CD4-positive, alpha-beta T cell treated with Interleukin-1 beta for 1 hour (primary cell): ENCODE measurements around the gene QPRT.
"Not testable (repeated sequence)": the region's sequence is repeated elsewhere in the genome, so short reads cannot be mapped to it uniquely, and the experiment has no call there.

Experiments
- DNase-seq, 2 donors: peaks; one replicate each; pipeline ENCODE4 v3.0.0-alpha.2; 2020 to 2022

The QPRT gene

DNA sequence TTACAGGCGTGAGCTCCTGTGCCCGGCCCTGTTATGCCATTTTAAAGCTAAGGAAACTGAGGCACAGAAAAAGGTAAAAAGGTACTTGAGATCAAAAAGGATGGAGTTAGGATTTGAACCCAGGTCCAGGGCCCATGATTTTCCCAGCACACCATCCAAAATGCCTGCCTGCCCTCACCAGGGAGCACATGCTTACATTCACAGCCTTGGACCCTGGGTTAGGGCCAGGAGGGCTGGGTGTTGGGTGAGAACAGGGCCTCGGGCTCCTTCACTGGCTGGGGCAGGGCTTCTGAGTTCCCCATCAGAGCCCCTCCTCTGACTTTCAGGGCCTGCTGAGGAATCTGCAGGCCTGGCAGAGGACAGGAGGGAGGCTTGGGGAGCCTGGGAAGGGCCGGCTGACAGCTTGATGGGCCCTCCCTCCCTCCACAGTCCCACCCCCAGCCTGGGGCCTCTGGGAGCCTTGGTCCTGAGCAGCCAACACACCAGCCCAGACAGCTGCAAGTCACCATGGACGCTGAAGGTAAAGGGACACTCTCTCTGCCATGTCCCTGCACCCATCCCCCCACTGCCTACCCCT, at the start of gene QPRT:
TSS of gene QPRT (plus strand) at position 490 of the 577 bp plus-strand sequence. CDS start at position 508, 18 bp downstream.
- DNase-seq: no peak

DNA sequence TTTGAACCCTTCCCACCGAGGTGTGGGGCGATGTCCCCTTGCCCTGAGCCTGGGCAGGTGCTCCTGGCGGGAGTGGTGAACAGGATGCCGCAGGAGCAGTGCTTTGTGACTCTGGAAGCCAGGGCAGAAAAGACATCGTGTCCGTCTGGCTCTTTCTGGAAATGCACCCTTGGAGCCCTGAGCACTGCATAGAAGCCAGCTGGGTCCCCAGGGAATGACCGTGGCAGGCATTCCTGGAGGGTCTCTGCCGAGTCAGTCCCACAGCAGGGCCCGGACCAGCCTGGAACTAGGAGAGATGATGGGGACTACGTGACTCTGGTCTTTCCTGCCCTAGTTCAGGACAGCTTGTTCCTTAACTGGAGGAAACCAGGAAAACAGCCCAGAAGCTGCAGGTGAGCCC, 49.7 kb upstream of the QPRT start:
- DNase-seq: not testable (repeated sequence)

DNA sequence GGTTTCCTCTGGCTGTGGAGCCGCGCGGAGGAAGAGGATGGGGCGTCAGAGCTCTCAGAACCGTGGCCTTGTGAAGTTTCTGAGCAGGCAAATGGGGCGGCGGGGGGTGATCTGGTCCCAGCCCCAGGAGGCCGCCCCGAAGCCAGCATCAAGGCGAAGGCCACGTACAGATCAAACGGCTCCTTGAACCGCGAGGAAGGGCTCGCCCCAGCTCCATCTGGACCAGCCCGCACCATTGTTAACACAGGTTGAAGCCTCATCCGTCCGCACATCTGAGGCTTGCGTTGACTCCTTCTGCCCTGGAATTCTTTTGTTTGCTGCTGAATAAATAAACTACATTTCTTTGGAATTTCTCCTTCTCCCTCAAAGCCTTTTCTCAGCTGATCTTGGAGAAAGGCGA, 47.3 kb upstream of the QPRT start:
- not testable (repeated sequence) for DNase-seq

DNA sequence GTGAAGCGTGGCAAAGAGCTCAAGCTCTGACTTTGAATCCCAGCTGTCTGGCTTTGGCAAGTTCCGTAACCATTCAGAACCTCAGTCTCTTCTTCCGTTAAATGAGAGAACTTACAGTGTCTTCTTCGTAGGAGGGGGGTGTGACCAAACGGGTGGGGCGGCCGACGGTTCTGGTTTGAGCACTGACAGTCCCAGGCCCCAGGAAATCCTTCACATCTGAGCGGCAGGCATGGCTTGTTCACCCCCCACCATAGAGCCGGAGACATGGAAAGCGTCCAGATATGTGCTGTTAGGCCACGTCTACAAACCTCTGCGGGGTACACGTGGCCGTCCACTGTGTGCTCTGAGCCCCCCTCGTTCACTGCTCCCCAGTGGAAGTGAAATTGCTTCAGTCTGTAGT, 43.1 kb upstream of the QPRT start:
- not testable (repeated sequence) for DNase-seq

DNA sequence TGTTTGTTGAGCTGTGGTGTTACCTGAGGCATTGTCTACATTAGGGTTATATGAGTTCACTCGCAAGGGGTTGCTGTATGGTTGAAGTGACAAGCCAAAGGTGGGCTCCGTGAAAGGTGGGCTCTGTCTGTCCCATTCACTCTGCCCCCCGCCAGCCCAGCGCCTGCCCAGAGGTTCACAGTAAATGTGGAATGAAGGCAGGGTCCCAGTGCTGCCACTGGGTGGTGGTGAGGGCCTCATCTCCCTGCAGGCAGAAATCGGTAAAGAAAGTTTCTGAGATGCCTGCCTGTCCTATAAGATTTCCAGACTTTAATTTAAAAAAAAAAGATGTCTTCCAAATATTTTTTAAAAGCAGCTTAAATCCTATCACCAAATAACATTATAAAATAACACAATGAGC, 42.6 kb upstream of the QPRT start:
- DNase-seq: not testable (repeated sequence)

DNA sequence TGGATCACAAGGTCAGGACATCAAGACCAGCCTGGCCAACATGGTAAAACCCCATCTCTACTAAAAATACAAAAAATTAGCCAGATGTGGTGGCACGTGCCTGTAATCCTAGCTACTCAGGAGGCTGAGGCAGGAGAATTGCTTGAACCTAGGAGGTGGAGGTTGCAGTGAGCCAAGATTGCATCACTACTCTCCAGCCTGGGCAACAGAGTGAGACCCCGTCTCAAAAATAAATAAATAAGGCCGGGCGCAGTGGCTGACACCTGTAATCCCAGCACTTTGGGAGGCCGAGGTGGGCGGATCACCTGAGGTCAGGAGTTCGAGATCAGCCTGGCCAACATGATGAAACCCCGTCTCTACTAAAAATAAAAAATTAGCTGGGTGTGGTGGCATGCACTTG, 40.2 kb upstream of the QPRT start:
- DNase-seq: not testable (repeated sequence)

DNA sequence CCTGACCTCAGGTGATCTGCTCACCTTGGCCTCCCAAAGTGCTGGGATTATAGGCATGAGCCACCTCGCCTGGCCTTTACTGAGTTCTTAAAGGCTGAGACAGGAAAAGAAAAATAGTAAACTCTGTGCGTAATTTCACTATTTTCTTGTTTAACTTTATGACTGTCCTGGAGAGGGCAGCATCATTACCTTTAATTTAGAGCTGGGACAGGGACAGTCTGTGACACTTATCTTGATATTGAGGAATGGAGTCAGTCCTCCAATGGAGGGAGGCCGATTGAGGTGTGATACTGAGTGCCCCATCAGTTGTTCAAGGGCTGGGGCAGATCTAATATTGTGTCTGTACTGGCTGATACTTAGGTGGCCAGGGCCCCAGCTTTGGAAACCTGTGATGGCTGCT, 37.4 kb upstream of the QPRT start:
- DNase-seq: peak in 1 of 2 donors; percentile 47

DNA sequence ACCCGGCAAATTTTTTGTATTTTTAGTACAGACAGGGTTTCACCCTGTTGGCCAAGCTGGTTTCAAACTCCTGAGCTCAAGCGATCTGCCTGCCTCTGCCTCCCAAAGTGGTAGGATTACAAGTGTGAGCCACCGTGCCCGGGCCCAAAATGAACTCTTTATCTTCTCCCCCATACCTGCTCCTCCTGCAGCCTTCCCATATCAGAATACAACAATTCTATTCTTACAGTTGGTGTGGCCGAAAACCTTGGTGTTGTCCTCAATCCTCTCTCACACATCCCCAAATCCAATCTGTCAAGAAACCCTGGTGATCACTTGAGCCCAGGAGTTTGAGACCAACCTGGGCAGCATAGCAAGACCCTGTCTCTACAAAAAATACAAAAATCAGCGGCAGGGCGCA, 35.4 kb upstream of the QPRT start:
- DNase-seq: no peak

DNA sequence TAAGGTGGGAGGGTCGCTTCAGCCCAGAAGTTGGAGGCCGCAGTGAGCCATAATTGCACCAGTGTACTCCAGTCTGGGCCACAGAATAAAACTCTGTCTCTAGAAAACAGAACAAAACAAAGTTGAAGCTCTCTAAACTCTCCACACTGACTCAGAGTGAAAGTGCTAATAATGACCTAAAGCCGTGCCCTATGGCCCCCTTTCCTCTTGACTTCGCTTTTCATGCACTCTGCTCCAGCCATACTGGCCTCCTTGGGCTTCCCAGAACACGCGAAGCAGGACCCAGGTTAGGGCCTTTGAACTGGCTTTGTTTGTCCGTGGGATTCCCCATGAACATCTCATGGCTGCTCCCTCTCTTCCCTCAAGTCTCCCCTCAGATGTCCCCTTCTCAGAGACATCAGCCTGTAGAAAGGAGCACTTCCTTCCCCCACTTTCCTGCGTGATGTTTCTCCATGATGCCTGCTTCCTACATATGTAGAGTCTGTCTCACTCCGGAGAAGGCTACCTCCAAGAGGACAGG, 34.6 kb upstream of the QPRT start:
- no peak for DNase-seq

DNA sequence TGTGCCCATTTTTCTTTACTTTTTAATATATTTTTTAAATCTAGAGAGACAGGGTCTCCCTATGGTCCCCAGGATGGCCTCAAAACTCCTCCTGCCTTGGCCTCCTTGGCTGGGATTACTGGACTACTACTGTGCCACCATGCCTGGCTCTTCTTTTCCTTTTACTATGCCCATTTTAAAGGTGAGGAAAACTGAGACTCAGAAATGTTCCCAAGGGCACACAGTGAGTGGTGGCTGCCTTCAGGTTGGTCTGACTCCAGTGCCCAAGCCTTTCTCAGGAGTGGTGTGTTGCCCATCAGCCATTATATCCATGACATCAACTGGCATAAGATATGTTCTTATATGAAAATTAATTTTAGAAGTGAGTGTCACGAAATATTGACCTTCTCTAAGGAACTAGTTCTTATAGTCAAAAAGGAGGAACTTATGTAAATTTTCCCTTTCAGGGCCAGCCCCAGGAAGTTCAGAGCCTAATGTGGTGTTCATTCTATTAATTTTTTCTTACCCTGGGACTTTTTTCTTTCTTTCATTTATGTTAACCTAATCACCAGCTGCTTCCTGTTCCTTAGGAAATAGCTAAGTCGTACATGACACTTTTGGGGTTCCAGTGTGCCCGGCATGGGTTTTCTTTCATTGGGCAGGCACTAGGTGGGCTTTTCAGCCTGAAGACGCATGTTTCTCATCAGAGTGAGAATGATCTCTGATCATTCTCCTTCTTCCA, 33.8 kb upstream of the QPRT start:
- no peak for DNase-seq

DNA sequence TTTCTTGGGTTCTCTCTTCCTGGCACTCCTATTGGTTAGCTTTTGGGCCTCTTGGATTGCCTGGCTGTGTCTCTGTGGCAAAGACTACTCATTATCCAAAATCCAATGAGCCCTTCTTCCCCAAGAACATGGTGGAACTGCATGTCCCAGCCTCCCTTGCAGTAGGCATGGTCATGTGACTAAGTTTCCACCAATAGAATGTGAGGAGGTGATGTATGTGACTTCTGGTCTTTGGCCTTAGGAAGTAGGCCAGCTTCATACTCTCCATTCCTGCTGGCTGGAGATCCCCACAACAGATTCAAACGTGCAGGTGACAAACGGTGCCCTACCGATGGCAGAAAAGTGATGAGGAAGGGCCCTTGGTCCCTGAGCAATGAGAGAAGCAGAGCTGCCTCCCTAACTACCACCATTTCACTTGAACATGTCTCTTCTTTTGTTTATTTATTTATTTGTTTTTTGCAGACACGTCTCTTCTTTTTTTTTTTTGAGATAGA, 33.2 kb upstream of the QPRT start:
- peak in 1 of 2 donors; percentile 38 for DNase-seq

DNA sequence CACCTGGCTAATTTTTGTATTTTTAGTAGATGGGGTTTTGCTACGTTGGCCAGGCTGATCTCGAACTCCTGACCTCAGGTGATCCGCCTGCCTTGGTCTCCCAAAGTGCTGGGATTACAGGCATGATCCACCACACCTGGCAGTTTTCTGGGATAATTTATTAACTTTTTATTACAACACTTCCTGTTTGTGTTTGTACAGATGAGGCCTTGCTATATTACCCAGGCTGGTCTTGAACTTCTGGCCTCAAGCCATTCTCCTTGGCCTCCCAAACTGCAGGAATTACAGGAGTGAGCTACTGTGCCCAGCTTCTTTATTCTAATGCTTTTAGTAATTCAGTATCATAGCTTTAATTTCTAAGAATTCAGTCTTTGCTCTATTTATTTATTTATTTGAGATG, 32.0 kb upstream of the QPRT start:
- no peak for DNase-seq

DNA sequence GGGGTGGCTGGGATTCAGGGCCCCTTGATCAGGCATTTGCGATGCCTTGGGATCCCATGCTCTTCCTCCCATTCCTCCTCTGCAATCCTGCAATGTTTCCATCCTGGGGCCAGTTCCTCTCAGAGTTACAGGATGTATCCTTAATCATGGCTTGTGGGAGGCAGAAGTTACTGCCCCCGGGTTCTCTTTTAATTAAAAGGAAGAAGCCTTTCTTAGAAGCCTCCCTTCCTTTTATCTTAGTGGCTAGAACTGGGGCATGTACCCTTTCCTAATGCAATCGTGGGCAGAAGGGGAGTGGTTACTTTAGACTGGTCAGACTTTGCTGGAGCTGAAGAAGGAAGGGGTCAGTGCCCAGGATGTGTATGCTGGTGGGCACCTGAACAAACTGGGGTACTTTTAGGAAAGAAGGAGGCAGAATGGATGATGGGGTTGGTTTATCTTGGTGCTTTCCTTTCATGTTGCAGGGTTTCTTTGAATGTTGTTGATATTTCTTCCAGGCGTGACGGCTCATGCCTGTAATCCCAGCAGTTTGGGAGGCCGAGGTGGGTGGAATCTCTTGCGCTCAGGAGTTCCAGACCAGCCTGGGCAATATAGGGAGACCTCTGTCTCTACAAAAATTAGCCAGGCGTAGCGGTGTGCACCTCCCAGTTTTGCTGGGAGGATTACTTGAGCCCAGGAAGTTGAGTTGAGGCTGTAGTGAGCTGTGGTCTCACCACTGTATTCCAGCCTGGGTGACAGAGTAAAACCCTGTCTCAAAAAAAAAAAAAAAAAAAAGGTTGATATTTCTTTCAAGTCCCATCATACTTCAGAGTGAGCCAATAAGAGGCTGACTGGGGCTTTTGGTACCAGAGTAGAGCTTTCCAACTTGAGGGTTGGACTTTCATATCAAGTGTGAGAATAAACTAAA, 29.1 kb upstream of the QPRT start:
- no peak for DNase-seq

DNA sequence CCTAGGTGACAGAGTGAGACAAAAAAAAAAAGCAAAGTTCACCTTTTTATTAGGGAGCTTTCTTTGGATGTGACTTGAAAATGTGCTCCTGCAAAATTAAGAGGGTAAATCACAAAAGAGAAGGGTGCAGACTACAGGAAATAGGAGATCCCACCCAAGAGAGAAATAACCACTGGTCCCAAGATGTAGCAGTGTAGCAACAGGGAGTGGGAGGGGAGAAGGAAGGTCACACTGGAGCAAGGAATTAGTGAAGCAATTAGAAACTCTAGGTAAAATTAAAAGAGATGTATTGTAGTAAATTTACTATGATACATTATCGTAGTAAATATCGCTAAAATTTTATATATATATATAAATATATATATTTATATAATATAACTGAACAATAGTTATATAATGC, 28.2 kb upstream of the QPRT start:
- DNase-seq: no peak

DNA sequence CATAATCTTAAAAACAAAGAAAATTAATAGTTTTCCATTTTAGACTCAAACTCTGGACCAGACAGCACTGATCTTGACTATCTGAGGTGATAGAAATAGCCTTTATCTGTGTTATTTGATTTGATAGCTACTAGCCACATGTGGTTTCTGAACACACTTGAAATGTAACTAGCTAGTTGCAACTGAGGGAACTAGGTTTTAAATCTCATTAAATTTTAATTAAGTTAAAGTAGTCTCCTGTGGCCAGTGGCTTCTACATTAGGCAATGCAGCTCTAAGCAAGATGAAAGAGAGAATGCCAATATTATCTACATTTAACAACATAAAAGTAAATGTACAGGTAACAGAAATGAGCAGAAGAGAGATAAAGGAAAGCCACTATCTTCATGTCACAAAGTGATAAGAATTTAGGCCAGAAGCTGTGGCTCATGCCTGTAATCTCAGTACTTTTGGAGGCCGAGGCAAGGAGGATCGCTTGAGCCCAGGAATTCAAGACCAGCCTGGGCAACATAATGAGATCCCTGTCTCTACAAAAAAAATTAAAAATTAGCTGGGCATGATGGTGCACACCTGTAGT, 27.1 kb upstream of the QPRT start:
- DNase-seq: no peak

DNA sequence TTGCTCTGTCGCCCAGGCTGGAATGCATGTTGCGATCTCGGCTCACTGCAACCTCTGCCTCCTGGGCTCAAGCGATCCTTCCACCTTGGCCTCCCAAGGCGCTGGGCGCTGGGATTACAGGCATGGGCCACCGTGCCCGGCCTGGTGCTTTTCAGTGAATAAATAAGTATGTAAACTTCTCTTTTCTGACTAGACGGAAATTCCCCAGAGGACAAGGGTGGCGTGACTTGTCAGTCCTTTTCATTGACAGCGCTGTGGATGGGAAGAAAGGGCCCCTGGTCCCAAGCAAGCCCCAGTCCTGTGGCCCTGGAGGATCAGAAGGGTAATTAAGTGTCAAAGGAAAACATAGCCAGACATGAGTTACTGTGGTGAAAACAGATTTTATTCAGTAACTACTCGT, 25.5 kb upstream of the QPRT start:
- peak in 1 of 2 donors; percentile 53 for DNase-seq

DNA sequence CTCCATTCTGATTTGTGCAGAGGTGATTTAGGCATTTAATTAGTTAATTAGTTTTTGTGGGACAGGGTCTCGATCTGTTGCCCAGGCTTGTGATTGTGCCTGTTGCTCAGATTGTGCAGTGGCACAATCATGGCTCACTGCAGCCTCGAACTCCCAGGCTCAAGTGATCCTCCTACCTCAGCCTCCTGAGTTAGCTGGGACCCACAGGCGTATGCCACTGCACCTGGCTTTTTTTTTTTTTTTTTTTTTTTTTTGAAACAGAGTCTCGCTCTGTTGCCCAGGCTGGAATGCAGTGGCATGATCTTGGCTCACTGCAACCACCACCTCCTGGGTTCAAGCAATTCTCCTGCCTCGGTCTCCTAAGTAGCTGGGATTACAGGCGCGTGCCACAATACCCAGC, 25.1 kb upstream of the QPRT start:
- not testable (repeated sequence) for DNase-seq

DNA sequence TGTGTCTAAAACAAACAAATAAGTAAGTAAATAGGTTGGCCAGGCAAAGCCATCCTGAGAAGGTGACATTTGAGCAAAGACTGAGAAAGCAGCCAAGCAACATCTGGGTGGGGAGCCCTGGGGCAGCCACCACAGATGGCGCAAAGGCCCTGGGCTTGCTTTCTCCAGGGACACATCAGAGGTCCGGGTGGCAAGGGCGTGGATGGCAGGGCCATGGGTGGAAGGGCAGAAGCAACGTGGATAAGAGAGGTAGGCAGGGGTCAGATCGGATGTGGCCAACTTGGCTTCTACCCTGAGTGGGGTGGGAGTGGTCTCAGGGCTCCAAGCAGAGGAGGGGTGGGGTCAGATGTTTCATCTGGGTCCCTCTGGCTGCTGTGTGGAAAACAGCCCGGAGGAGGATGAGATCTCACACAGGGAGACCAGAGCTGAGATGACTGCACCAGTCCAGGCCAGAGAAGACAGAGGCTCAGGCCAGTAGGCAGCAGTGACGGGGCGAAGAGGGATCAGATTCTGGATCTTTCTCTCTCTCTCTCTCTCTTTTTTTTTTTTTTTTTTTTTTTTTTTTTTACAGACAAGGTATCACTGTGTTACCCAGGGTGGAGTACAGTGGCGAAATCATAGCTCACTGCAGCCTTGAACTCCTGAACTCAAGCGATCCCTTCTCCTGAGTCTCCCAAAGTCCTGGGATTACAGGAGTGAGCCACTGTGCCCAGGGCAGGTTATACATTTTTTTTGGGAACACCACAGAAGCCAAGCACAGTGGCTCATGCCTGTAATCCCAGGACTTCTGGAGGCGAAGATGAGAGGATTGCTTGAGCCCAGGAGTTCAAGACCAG, 22.1 kb upstream of the QPRT start:
- DNase-seq: no peak

DNA sequence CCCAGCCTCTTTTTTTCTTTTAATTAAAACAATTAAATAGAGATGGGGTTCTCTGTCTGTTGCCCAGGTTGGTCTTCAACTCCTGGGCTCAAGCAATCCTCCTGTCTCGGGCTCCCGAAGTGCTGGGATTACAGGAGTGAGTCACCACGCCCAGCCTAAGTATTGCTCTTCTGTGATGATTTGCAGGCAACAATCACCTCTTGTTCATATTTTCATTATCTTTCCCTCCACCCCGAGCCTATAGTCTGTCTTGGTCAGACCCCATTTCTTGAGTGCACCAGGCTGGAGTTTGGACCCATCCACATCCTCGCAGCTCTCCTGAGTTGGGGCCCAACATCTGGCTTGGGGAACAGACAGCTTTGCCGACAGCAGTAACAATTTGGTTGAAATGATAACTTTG, 20.3 kb upstream of the QPRT start:
- DNase-seq: no peak

DNA sequence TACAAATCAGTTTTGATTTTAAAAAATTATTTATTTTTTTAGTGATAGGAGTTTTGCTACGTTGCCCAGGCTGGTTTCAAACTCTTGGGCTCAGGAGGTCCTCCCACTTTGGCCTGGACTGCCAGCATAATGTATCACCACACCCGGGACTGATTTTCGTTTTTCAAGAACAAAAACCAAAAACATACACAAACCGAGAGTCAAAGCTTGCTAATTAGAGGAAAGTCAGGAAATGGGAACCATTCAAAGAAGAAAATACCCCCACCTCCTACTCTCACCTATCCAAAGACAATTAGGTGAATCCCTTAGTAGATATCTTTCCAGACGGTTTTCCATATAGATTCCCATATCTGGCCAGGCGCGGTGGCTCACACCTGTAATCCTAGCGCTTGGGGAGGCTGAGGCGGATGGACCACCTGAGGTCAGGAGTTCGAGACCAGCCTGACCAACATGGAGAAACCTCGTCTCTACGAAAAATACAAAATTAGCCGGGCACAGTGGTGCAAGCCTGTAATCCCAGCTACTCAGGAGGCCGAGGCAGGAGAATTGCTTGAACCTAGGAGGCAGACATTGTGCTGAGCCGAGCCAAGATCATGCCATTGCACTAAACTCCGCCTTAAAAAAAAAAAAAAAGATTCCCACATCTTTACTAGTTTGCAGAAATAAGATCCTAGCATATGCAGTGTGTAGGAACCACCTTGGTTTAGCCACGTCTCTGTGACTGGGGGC, 16.8 kb upstream of the QPRT start:
- no peak for DNase-seq

DNA sequence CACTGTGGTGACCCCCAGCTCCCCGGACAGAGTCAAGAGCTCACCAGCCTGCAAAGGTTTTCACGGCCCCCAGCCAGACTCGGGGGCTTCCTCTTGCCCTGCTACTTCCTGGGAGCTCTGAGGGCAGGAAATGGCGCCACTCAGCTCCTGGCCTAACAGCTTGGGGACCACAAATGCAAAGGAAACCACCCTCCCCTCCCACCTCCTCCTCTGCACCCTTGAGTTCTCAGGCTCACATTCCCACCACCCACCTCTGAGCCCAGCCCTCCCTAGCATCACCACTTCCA, 16.3 kb upstream of the QPRT start:
- peak in 1 of 2 donors; percentile 53 for DNase-seq
